H54 (cell line): ENCODE measurements around the gene UNC5A.

Experiments used
- DNase-seq: peaks from one replicate; pipeline ENCODE4 v3.0.0; 2011; ENCODE audit warnings: low spot score, mixed read lengths; ENCODE audit not compliant: insufficient read length
- FAIRE-seq: peaks from 3 replicates; lab custom pipeline; 2011; peaks lifted over from hg19 to GRCh38; lab: Jason Lieb, UNC
- POLR2A ChIP-seq: IDR thresholded peaks from 2 replicates; pipeline ENCODE4 v1.6.1; 2011; ENCODE audit warnings: low read depth, mild to moderate bottlenecking, low read length

The UNC5A gene

DNA sequence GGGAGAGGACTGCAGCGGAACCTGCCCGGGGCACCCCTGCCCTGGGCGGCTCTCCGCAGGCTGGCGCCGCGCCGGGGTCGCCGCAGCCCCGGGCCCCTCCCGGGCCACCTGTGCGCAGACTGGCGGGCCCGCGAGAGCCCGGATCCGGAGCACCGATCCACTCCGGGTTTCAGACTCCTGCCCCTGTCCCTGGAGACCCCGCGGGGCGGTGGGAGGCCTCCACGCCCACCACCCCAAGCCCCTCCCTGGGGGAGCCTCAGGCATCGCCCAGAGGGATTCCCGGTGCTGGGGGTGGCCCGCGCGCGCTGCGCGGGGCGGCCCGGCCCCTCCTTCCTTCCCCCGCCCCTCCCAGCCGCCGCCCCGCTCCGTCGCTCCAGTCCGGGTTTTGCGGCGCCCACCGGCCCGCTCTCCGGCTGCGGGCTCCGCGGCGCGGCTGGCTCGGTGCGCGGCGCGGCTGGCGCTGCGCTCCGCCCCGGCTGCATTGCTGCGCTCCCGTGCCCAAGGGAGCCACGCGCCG is at the start of gene UNC5A:
Gene UNC5A, plus strand, starts transcription at position 479 of the 517 bp plus-strand sequence. CDS start 192 bp downstream, outside the sequence.
- peak; percentile 76 for DNase-seq
- no peak for FAIRE-seq
- peak; percentile 46 for TF ChIP-seq POLR2A

DNA sequence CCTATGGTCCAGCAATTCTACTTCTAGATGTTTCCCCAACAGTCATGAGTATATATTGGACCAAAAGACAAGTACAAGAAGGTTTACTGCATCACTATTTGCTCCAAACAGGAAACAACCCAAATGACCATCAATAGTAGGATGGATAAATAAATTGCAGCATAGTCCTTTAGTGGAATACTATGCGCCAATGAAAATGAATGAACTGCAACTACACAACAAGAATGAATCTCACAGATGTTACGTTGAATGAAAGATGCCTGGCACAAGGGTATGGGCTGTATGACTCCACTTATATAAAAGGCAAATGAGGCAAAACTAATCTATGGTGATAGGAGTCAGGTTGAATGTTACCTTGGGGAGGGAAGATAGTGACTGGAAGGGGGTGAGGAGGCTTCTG is 48.6 kb upstream of the UNC5A start:
- FAIRE-seq (no peak), DNase-seq (no peak)
- TF ChIP-seq POLR2A = no peak

DNA sequence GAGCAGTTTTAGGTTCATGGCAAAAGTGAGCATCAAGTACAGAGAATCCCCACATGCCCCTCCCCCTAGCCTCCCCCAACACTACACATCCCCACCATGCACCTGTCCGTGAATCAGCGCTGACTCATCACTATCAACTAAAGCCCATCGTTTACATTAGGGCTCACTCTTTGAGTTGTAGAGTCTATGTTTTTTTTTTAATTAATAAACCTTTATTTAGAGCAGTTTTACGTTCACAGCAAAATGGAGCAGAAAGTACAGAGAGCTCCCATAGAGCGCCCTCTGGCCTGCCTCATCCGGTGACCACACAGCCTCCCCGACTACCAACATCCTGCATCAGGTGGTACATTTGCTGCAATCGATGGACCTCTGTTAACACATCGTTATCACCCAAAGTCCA is 47.9 kb upstream of the UNC5A start:
- TF ChIP-seq POLR2A = no peak
- FAIRE-seq = no peak
- DNase-seq = no peak

DNA sequence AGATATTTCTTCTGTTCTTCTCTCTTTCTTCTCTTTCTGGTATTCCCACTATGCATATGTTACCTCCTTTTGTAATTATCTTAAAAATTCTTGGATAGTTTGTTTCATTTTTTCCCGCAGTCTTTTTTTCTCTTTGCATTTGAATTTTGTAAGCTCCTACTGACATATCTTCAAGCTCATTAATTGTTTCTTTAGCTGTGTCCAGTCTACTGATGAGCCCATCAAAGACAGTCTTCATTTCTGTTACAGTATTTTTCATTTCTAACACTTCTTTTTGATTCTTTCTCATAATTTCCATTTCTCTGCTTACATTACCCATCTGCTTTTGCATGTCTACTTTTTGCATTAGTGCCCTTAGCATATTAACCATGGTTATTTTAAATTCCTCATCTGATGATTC is 44.7 kb upstream of the UNC5A start:
- DNase-seq = no peak
- no peak for FAIRE-seq
- no peak for TF ChIP-seq POLR2A

DNA sequence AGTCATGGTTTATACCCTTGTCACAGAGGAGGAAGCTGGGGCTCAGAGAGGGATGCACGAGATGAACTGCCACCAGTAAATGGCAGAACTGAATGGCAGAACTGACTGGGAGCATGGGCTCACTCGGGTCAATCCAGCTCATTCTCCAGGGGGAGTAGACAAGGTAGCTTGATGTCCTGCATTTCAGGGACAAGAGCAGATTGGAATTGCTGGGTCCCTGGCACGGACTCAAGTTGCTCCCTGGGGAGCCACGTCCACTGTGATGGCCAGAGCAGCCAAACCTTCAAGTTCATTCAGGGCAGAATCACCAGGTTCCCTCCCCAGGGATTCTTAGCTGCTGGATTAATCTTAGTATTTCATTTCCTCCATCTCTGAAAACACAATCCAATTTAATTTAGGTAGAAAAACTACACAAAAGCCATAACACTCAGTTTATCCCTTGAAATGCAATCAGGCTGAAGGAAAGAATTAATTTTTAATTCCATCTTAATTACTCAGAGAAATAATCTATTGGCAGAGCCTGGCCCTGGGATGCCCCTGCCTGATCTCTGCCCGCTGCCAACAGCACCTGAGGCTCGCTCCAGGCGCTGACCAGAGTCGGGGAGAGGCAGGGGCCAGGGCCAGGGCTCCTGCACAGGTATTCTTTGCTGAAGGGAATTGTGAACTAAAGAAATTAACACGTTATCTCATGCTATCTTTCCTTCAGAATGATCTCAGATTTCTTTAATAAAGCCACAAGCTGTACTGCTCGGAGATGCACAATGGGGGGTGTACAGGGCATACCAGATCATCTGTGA is 42.0 kb upstream of the UNC5A start:
- TF ChIP-seq POLR2A = no peak
- no peak for DNase-seq
- FAIRE-seq = no peak

DNA sequence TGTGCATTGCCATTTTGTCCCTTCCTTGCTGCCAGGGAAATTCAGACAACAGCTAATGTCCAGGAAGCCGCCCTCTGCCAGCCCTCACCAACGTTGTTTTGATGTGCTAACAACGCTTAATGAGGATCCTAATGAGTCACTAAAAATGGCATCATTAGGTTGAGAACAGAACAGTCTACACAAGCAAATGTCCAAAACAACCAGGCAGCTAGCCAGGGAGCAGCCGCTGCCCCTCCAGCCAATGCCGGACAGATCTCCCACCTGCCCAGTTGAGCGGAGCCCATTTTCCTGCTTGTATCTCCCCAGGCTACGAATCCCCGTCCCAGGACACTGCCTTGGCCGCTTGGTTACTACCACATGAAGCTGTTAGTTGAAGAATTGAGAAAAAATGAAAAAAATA is 40.4 kb upstream of the UNC5A start:
- no peak for TF ChIP-seq POLR2A
- FAIRE-seq (no peak), DNase-seq (no peak)

DNA sequence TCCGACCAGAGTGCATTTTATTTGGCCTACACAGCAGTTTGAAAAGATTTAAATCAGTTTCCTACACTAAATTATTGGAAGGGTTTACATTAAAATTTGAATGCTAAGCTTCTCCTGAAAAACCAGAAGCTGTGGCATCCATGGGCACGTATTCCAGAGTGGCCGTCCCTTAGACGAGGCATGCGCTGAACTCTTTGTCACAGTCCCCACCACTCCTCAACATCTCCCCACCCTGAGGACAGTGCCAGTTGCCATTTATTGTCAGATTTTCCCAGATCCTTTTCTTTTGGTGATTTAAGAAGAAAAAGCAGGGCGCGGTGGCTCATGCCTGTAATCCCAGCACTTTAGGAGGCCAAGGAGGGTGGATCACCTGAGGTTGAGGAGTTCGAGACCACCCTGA is 39.9 kb upstream of the UNC5A start:
- FAIRE-seq (no peak), DNase-seq (no peak)
- TF ChIP-seq POLR2A = no peak

DNA sequence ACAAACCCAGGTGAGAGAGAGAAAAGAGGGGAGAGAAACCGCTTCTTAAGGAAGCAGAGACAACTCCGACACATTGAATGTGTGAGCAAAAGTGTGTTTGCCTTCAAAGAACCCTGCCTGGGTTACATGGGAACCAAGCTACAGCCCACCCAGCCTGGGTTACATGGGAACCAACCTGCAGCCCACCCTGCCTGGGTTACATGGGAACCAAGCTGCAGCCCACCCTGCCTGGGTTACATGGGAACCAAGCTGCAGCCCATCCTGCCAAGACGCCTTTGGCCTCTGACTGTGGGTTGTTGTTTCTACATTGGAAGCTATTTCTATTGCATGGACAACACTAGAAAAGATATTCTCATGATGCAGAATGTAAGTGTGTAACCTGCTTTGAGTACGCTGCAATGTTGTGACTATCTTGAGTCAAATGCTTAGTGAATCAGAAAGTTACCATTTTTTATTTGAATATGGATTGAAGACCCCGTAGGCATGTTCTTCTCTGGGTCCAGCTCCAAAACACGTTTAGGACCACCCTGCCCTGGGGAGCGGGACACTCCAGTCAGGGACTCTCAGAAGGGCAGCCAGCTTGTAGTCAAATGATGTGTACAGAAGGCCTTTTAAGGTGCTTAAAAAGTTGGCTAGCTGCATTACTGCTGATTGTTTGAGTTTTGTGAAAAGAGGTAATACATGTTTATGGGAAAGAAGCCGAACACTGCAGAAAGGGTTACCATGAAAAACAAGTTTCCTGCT is 39.1 kb upstream of the UNC5A start:
- TF ChIP-seq POLR2A = no peak
- DNase-seq (no peak), FAIRE-seq (no peak)

- DNase-seq = no peak
- no peak for FAIRE-seq
- TF ChIP-seq POLR2A = no peak
These were observed 37.8 kb upstream of the UNC5A start for GRCh38 chr5:176772271-176773210.

GRCh38 chr5:176773408-176774035 is 36.8 kb upstream of the UNC5A start:
- FAIRE-seq = no peak
- DNase-seq = no peak
- no peak for TF ChIP-seq POLR2A

GRCh38 chr5:176774216-176775171 is 35.9 kb upstream of the UNC5A start:
- no peak for FAIRE-seq
- no peak for TF ChIP-seq POLR2A
- DNase-seq = no peak

GRCh38 chr5:176775409-176775808 is 35.0 kb upstream of the UNC5A start:
- DNase-seq = no peak
- no peak for FAIRE-seq

More at GRCh38 chr5:176775409-176775808, 35.0 kb upstream of the UNC5A start:
- no peak for TF ChIP-seq POLR2A
